Fibroblast of pulmonary artery (primary cell): ENCODE data around the gene ACBD6.

ENCODE experiments used
- DNase-seq: peaks from one replicate; pipeline ENCODE4 v3.0.0-alpha.2; 2010; ENCODE audit warnings: low read depth
- H3K4me3 ChIP-seq: replicated peaks from 2 replicates; pipeline ENCODE4 v1.5.1; 2011; ENCODE audit warnings: low read depth, mild to moderate bottlenecking, control low read depth, low read length, moderate library complexity
- CTCF ChIP-seq: IDR thresholded peaks from 2 replicates; pipeline ENCODE4 v1.5.1; 2011; ENCODE audit warnings: mild to moderate bottlenecking, control low read depth, low read length, inconsistent platforms; ENCODE audit errors: missing control alignments

ACBD6 gene

GRCh38 chr1:180542838-180543145 lies 40.4 kb upstream of the ACBD6 start:
- no peak overlapping the region for H3K4me3 ChIP-seq
- no peak for TF ChIP-seq CTCF
- DNase-seq = peak; percentile 20

GRCh38 chr1:180542113-180542837 lies 39.9 kb upstream of the ACBD6 start:
- TF ChIP-seq CTCF = no peak
- no peak for DNase-seq
- H3K4me3 ChIP-seq = no peak overlapping the region

- TF ChIP-seq CTCF = no peak
- H3K4me3 ChIP-seq = no peak overlapping the region
- no peak for DNase-seq
Measured at GRCh38 chr1:180540697-180541594, 38.6 kb upstream of the ACBD6 start.

GRCh38 chr1:180539136-180539535 lies 36.8 kb upstream of the ACBD6 start:
- no peak for DNase-seq
- no peak overlapping the region for H3K4me3 ChIP-seq
- TF ChIP-seq CTCF = no peak

- no peak for DNase-seq
- no peak overlapping the region for H3K4me3 ChIP-seq
- no peak for TF ChIP-seq CTCF
Measured at GRCh38 chr1:180536821-180537372, 34.5 kb upstream of the ACBD6 start.

GRCh38 chr1:180535418-180535999 lies 33.1 kb upstream of the ACBD6 start:
- TF ChIP-seq CTCF = no peak
- no peak overlapping the region for H3K4me3 ChIP-seq
- DNase-seq = no peak
